ENCODE data around the gene RNF5.
"Not testable (repeated sequence)": the region's sequence is repeated elsewhere in the genome, so short reads cannot be mapped to it uniquely, and the experiment has no call there.

The RNF5 gene

GRCh38 chr6:32176476-32177182, 1.6 kb upstream of the RNF5 start:
- no peak for DNase-seq

- peak; percentile 43 for DNase-seq
Observed at GRCh38 chr6:32177183-32177787, 920 bp upstream of the RNF5 start.

- DNase-seq: no peak
Observed at GRCh38 chr6:32178547-32179440, 589 bp downstream of the RNF5 start.

GRCh38 chr6:32179766-32180405, 1.7 kb downstream of the RNF5 start:
- no peak for DNase-seq

- no peak for DNase-seq
Observed at GRCh38 chr6:32181148-32181702, 3.0 kb downstream of the RNF5 start.

GRCh38 chr6:32181915-32182529, 3.8 kb downstream of the RNF5 start:
- no peak for DNase-seq

- no peak for DNase-seq
Observed at GRCh38 chr6:32182555-32182981, 4.4 kb downstream of the RNF5 start.

GRCh38 chr6:32183030-32183429, 4.8 kb downstream of the RNF5 start:
- no peak for DNase-seq

GRCh38 chr6:32183483-32184083, 5.4 kb downstream of the RNF5 start:
- DNase-seq: no peak

- DNase-seq: no peak
Observed at GRCh38 chr6:32184084-32184640, 6.0 kb downstream of the RNF5 start, which contains the start of gene AGER. AGER (minus strand) TSS chr6:32184253; CDS start chr6:32184222, 31 bp downstream.

- DNase-seq: peak; percentile 71
Observed at GRCh38 chr6:32185681-32186131, 7.5 kb downstream of the RNF5 start.

GRCh38 chr6:32186151-32186840, 8.1 kb downstream of the RNF5 start:
- DNase-seq: not testable (repeated sequence)

GRCh38 chr6:32187009-32187709, 9.0 kb downstream of the RNF5 start:
- peak; percentile 32 for DNase-seq

- not testable (repeated sequence) for DNase-seq
Observed at GRCh38 chr6:32187725-32188380, 9.6 kb downstream of the RNF5 start.

- DNase-seq: no peak
Observed at GRCh38 chr6:32188381-32189068, 10.3 kb downstream of the RNF5 start.

GRCh38 chr6:32189069-32189741, 11.0 kb downstream of the RNF5 start:
- DNase-seq: no peak

- DNase-seq: no peak
Observed at GRCh38 chr6:32189742-32190053, 11.5 kb downstream of the RNF5 start.
